H1 (cell line): Measurements from ENCODE around the gene MPV17L2. TPM values are rescaled to one million over a fixed set of nuclear protein-coding genes. Genes with fewer than 3 reads are reported as not detected.

Experiments used
- CTCF ChIA-PET: fragments of 300-600 bp; sonication (Branson Sonifier 250); formaldehyde crosslinking; loops from one replicate; lab custom pipeline; 2021; ENCODE audit not compliant: partially characterized antibody; lab: Charles Lee
- POLR2A ChIA-PET: fragments of 300-600 bp; sonication (Branson Sonifier 250); formaldehyde crosslinking; loops from one replicate; lab custom pipeline; 2021; ENCODE audit warnings: inconsistent platforms; ENCODE audit not compliant: partially characterized antibody; lab: Charles Lee
- DNase-seq, 2 experiments: peaks; one replicate each; pipeline versions ENCODE4 v3.0.0 to v3.0.0-alpha.2; 2010 to 2022; ENCODE audit warnings: low spot score in 2 of 2, low read depth in 1 of 2, mixed read lengths in 1 of 2
- FAIRE-seq: peaks from 2 replicates; lab custom pipeline; 2011; peaks lifted over from hg19 to GRCh38; lab: Jason Lieb, UNC
- H2AFZ ChIP-seq: 2 replicates; pipeline ENCODE4 v1.8.1; 2012; ENCODE audit warnings: low read length, inconsistent platforms
- H2AK5ac ChIP-seq: 2 replicates; pipeline ENCODE4 v1.6.1; 2013; ENCODE audit warnings: low read depth, low read length
- H2BK120ac ChIP-seq: replicated peaks from 2 replicates; pipeline ENCODE3; 2013; ENCODE audit warnings: low read depth, low read length, inconsistent platforms
- H2BK12ac ChIP-seq: 2 replicates; pipeline ENCODE4 v1.6.1; 2013; ENCODE audit warnings: low read depth, low read length
- H2BK15ac ChIP-seq: 2 replicates; pipeline ENCODE4 v1.6.1; 2013; ENCODE audit warnings: low read length
- H2BK20ac ChIP-seq: 2 replicates; pipeline ENCODE4 v1.6.1; 2013; ENCODE audit warnings: low read length
- H2BK5ac ChIP-seq: 2 replicates; pipeline ENCODE4 v1.6.1; 2013; ENCODE audit warnings: low read depth, low read length
- H3K14ac ChIP-seq: 2 replicates; pipeline ENCODE4 v1.6.1; 2013; ENCODE audit warnings: inconsistent platforms; ENCODE audit not compliant: insufficient read length
- H3K18ac ChIP-seq: 2 replicates; pipeline ENCODE4 v1.6.1; 2013; ENCODE audit warnings: low read length; ENCODE audit errors: extremely low read depth
- H3K23ac ChIP-seq: 2 replicates; pipeline ENCODE4 v1.6.1; 2013; ENCODE audit warnings: inconsistent platforms; ENCODE audit not compliant: insufficient read length
- H3K23me2 ChIP-seq: 2 replicates; pipeline ENCODE4 v1.6.1; 2013; ENCODE audit warnings: low read depth, low read length
- H3K27ac ChIP-seq: 2 replicates; pipeline ENCODE4 v1.6.1; 2011; ENCODE audit warnings: low read depth, low read length, inconsistent platforms
- H3K27me3 ChIP-seq, 4 experiments: replicated peaks in 1 of 4; 1 replicate in 1 of 4; 2 replicates in 3 of 4; pipeline versions ENCODE4 v1.6.1 to v1.8.1; 2011 to 2013; ENCODE audit warnings: low read length in 3 of 4, mild to moderate bottlenecking in 3 of 4, inconsistent platforms in 2 of 4, mixed read lengths in 2 of 4, moderate library complexity in 1 of 4; ENCODE audit not compliant: control insufficient read depth in 3 of 4, insufficient read depth in 3 of 4; ENCODE audit errors: extremely low read depth in 1 of 4
- H3K36me3 ChIP-seq, 4 experiments: 2 replicates each; pipeline versions ENCODE4 v1.6.1 to v1.8.1; 2011 to 2013; ENCODE audit warnings: mild to moderate bottlenecking in 4 of 4, low read length in 3 of 4, moderate library complexity in 2 of 4, control low read depth in 1 of 4, inconsistent platforms in 1 of 4; ENCODE audit not compliant: insufficient read depth in 4 of 4, control insufficient read depth in 2 of 4
- H3K4ac ChIP-seq: replicated peaks from 2 replicates; pipeline ENCODE3; 2013; ENCODE audit warnings: low read length, low read depth, mixed read lengths, inconsistent platforms; ENCODE audit not compliant: insufficient read length
- H3K4me1 ChIP-seq, 4 experiments: replicated peaks in 1 of 4; 1 replicate in 1 of 4; 2 replicates in 3 of 4; pipeline versions ENCODE4 v1.6.1 to v1.8.1; 2011 to 2013; ENCODE audit warnings: low read length in 3 of 4, inconsistent platforms in 2 of 4, mixed read lengths in 1 of 4; ENCODE audit not compliant: insufficient read depth in 4 of 4, control insufficient read depth in 3 of 4
- H3K4me2 ChIP-seq, 2 experiments: 2 replicates each; pipeline versions ENCODE4 v1.6.1 to v1.8.1; 2011 to 2013; ENCODE audit warnings: low read depth in 2 of 2, low read length in 2 of 2, control low read depth in 1 of 2, inconsistent platforms in 1 of 2, mild to moderate bottlenecking in 1 of 2; ENCODE audit not compliant: insufficient read depth in 1 of 2
- H3K4me3 ChIP-seq, 4 experiments: fragments of 200-600, 300-600 bp in 1 of 4; sonication (generic), shearing (Covaris generic), sonication (Bioruptor Twin) in 1 of 4; 2 replicates each; pipeline versions ENCODE4 v1.5.1 to v1.8.1; 2011 to 2016; ENCODE audit warnings: low read length in 4 of 4, low read depth in 3 of 4, control low read depth in 2 of 4, inconsistent platforms in 2 of 4, mild to moderate bottlenecking in 2 of 4, mixed read lengths in 1 of 4, moderate library complexity in 1 of 4; ENCODE audit not compliant: insufficient read depth in 2 of 4; ENCODE audit errors: extremely low read depth in 1 of 4
- H3K56ac ChIP-seq: replicated peaks from 2 replicates; pipeline ENCODE3; 2013; ENCODE audit warnings: low read depth, mild to moderate bottlenecking, mixed read lengths, low read length, inconsistent platforms; ENCODE audit not compliant: insufficient read length
- H3K79me1 ChIP-seq: 2 replicates; pipeline ENCODE4 v1.6.1; 2013; ENCODE audit warnings: low read depth, low read length, control low read depth
- H3K79me2 ChIP-seq, 2 experiments: 2 replicates each; pipeline versions ENCODE4 v1.6.1 to v1.8.1; 2012 to 2013; ENCODE audit warnings: low read length in 2 of 2, mild to moderate bottlenecking in 2 of 2, inconsistent platforms in 1 of 2; ENCODE audit not compliant: insufficient read depth in 2 of 2, control insufficient read depth in 1 of 2
- H3K9ac ChIP-seq, 4 experiments: replicated peaks in 1 of 4; 1 replicate in 1 of 4; 2 replicates in 3 of 4; pipeline versions ENCODE4 v1.6.1 to v1.8.1; 2011 to 2013; ENCODE audit warnings: low read depth in 3 of 4, low read length in 3 of 4, control low read depth in 2 of 4, mild to moderate bottlenecking in 2 of 4, moderate library complexity in 2 of 4, inconsistent platforms in 1 of 4; ENCODE audit errors: extremely low read depth in 1 of 4
- H3K9me3 ChIP-seq, 2 experiments: 2 replicates each; pipeline versions ENCODE4 v1.6.1 to v1.8.1; 2012 to 2013; ENCODE audit warnings: mild to moderate bottlenecking in 2 of 2, moderate library complexity in 2 of 2, control low read depth in 1 of 2, inconsistent platforms in 1 of 2, low read depth in 1 of 2, low read length in 1 of 2, mixed read lengths in 1 of 2; ENCODE audit not compliant: insufficient read depth in 2 of 2
- H4K20me1 ChIP-seq, 2 experiments: replicated peaks in 1 of 2; 2 replicates each; pipeline versions ENCODE3 to v1.8.1; 2011 to 2013; ENCODE audit warnings: inconsistent platforms in 2 of 2, low read length in 2 of 2, mild to moderate bottlenecking in 1 of 2; ENCODE audit not compliant: insufficient read depth in 2 of 2, control insufficient read depth in 1 of 2
- H4K5ac ChIP-seq: 2 replicates; pipeline ENCODE4 v1.6.1; 2013; ENCODE audit warnings: low read length, low read depth, mixed read lengths, inconsistent platforms; ENCODE audit not compliant: insufficient read length
- H4K8ac ChIP-seq: 2 replicates; pipeline ENCODE4 v1.8.0; 2013; ENCODE audit warnings: mild to moderate bottlenecking, moderate library complexity, low read length, inconsistent platforms; ENCODE audit not compliant: insufficient read depth; ENCODE audit errors: extremely low read depth
- H4K91ac ChIP-seq: replicated peaks from 2 replicates; pipeline ENCODE3; 2013; ENCODE audit warnings: low read length, mixed read lengths, inconsistent platforms; ENCODE audit not compliant: insufficient read length
- BCL11A ChIP-seq, 2 experiments: IDR thresholded peaks; one replicate each; pipeline ENCODE4 v1.6.1; 2011; ENCODE audit warnings: low read depth in 2 of 2, low read length in 2 of 2, mild to moderate bottlenecking in 2 of 2
- CREB1 ChIP-seq: IDR thresholded peaks from 2 replicates; pipeline ENCODE4 v1.6.1; 2012; ENCODE audit warnings: inconsistent platforms
- GTF2F1 ChIP-seq: IDR thresholded peaks from 2 replicates; pipeline ENCODE4 v1.6.1; 2012; ENCODE audit warnings: low read depth, low read length, improper control_type of control experiment, borderline replicate concordance
- KDM5A ChIP-seq: fragments of 200-600 bp; IDR thresholded peaks from 2 replicates; pipeline ENCODE4 v1.7.1; 2012; ENCODE audit warnings: mild to moderate bottlenecking, low read length, inconsistent platforms, mixed read lengths
- POLR2AphosphoS5 ChIP-seq: IDR thresholded peaks from 2 replicates; pipeline ENCODE4 v1.6.1; 2011; ENCODE audit warnings: low read depth, low read length
- SIN3A ChIP-seq, 2 experiments: IDR thresholded peaks in 1 of 2; conservative IDR thresholded peaks in 1 of 2; 2 replicates each; pipeline ENCODE4 v1.6.1; 2011 to 2012; ENCODE audit warnings: low read length in 2 of 2, improper control_type of control experiment in 1 of 2, low read depth in 1 of 2, mild to moderate bottlenecking in 1 of 2
- SP4 ChIP-seq: IDR thresholded peaks from 2 replicates; pipeline ENCODE4 v1.6.1; 2012; ENCODE audit warnings: low read length, inconsistent platforms
- WGBS, 2 experiments: shearing (Covaris generic) in 1 of 2; methylation state at CpG; one replicate each; pipeline versions ENCODE4 v1.1.6 to v1.1.7; 2013 to 2015; ENCODE audit warnings: low lambda C conversion rate in 2 of 2, mixed read lengths in 2 of 2, inconsistent platforms in 1 of 2, low coverage in 1 of 2, missing lambda C conversion rate in 1 of 2; ENCODE audit not compliant: insufficient replicate concordance in 2 of 2, insufficient coverage in 1 of 2, insufficient read length in 1 of 2; ENCODE audit errors: extremely low coverage in 1 of 2, missing lambda C conversion rate in 1 of 2; 5-methylcytosine and 5-hydroxymethylcytosine counted together
- polyA plus RNA-seq, 7 experiments: library from polyadenylated mRNA; depleted of rRNA in 3 of 7; stranded (reverse) in 5 of 7; unstranded in 2 of 7; fragments of >200 nt in 5 of 7; fragments of 200-250 nt in 2 of 7; gene quantifications; 1 replicate in 5 of 7; 2 replicates in 1 of 7; 4 replicates in 1 of 7; pipeline versions ENCODE4 v1.2.1 to v1.2.3, GENCODE V29; 2011 to 2013; ENCODE audit warnings: missing spikeins in 2 of 7, mixed read lengths in 2 of 7
- total RNA-seq: library from RNA; stranded (reverse); fragmentation: NEBNext Ultra II Directional; extraction: Animal tissue kit (Norgen Biotek cat#: 25700); gene quantifications from 2 replicates; pipeline ENCODE4 v1.2.1, GENCODE V29; 2021
- TF ChIP-seq, protein P1 (sequence below), 3 experiments: IDR thresholded peaks; 1 replicate in 2 of 3; 2 replicates in 1 of 3; pipeline versions ENCODE4 v1.5.1 to v1.6.1; 2011; ENCODE audit warnings: low read length in 3 of 3, mild to moderate bottlenecking in 3 of 3, inconsistent platforms in 2 of 3, low read depth in 1 of 3, moderate library complexity in 1 of 3; ENCODE audit not compliant: insufficient read depth in 1 of 3; ENCODE audit errors: control extremely low read depth in 1 of 3

MPV17L2 gene
- total and polyA plus RNA-seq, 2 of the 8 experiments (the other 6 are each of a cell fraction or from before 2014, with no cell fraction given) = 24.2 to 82.6 TPM

DNA sequence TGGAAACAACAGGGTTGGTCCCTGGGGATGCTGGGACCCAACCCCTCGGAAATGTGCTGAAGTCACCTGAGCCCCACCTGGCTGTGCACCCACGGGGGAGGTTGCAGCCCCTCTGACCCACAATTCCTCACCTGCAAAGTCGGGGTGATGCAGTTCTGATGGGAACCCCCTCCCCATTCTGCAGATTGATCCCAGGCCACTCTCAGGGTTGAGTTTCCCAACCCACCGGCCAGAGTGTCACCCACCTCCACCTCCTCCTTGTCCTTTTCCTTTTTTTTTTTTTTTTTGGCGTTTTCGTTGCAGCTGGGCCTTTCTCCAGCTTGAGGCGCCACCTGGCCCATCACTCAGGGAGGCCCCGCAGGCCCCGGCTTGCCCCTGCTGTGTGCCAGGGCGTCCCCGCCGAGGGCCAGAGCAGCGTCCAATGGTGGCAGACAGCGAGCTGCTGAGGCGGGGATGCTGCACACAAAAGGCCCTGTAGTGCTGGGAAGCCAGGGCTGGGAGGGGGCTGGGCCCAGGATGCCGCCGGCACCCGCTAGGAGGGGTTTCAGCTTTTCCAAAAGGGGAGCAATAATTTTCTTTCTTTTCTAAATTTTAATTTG lies 35.5 kb upstream of the MPV17L2 start:
- no peaks in the 10 kb centered on the region for H3K9me3 ChIP-seq
- no peak overlapping the region for H3K23ac ChIP-seq
- H4K91ac ChIP-seq = no peak overlapping the region
- no peak overlapping the region for H3K14ac ChIP-seq
- peak overlapping the region; percentile 60; the same call in 1 of the 2 replicates for H3K18ac ChIP-seq
- no peak overlapping the region for H2AK5ac ChIP-seq
- peak overlapping the region in 1 of 2 experiments; percentile 27; a peak in 2 of 4 replicates for H3K4me2 ChIP-seq
- peaks cover 4% of the 10 kb centered on the region; the same call in 1 of the 2 replicates for H3K79me1 ChIP-seq
- WGBS, 2 experiments = 55% methylated on average over 14 of the region's 18 CpGs; no CpG with 5 or more reads in 1 of the 2 experiments
- peaks cover 0 to 15% (median 11%) of the 10 kb centered on the region in 4 experiments; a peak in 6 of 7 replicates for H3K4me1 ChIP-seq
- H3K9ac ChIP-seq = no peak overlapping the region
- POLR2A ChIA-PET = interaction anchor here (1.2 to 1.4 kb wide), 3 partner anchors 15 to 124 kb away, joined by 3 read pairs; partner anchors contain the start of gene JUND
- H2BK5ac ChIP-seq = peak overlapping the region; percentile 83; the same call in 1 of the 2 replicates
- H2BK120ac ChIP-seq = no peak overlapping the region
- peak in 1 of 2 experiments; percentile 62 for DNase-seq
- no peak for FAIRE-seq
- no peak overlapping the region for H2BK20ac ChIP-seq
- H2BK15ac ChIP-seq = no peak overlapping the region
- no peaks in the 10 kb centered on the region; a peak in 1 of 4 replicates for H3K79me2 ChIP-seq
- H2BK12ac ChIP-seq = no peak overlapping the region
- TF ChIP-seq POLR2AphosphoS5 = no peak
- no peak for TF ChIP-seq CREB1
- no peak for TF ChIP-seq KDM5A
- TF ChIP-seq, protein P1, sequence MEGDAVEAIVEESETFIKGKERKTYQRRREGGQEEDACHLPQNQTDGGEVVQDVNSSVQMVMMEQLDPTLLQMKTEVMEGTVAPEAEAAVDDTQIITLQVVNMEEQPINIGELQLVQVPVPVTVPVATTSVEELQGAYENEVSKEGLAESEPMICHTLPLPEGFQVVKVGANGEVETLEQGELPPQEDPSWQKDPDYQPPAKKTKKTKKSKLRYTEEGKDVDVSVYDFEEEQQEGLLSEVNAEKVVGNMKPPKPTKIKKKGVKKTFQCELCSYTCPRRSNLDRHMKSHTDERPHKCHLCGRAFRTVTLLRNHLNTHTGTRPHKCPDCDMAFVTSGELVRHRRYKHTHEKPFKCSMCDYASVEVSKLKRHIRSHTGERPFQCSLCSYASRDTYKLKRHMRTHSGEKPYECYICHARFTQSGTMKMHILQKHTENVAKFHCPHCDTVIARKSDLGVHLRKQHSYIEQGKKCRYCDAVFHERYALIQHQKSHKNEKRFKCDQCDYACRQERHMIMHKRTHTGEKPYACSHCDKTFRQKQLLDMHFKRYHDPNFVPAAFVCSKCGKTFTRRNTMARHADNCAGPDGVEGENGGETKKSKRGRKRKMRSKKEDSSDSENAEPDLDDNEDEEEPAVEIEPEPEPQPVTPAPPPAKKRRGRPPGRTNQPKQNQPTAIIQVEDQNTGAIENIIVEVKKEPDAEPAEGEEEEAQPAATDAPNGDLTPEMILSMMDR (IDR thresholded peaks at IDR 0.05; ENCODE audit: control extremely low read depth in 1 of 3, insufficient read depth in 1 of 3, low read depth in 1 of 3, low read length in 3 of 3) = 0 out of 4 replicates have a peak, but pooled peaks of 1 of the 3 experiments have one; percentile 1
- TF ChIP-seq BCL11A (IDR thresholded peaks at IDR 0.05; ENCODE audit: low read depth in 2 of 2, low read length in 2 of 2) = no peak
- no peak for TF ChIP-seq GTF2F1
- TF ChIP-seq SP4 = no peak
- TF ChIP-seq SIN3A (conservative IDR thresholded peaks at IDR 0.05 in 1 of 2, IDR thresholded peaks at IDR 0.05 in 1 of 2; ENCODE audit: low read depth in 1 of 2, low read length in 2 of 2) = no peak
- TF ChIP-seq, all 59 proteins: peak for 1
- Histone ChIP-seq H3K4ac (no peak overlapping the region), H3K23me2 (peaks cover 13% of the 10 kb centered on the region), H4K8ac (peak overlapping the region; percentile 22), H4K5ac (no peak overlapping the region), H3K56ac (no peak overlapping the region), H4K20me1 (peaks cover 4 to 22% of the 10 kb centered on the region in 2 experiments), H2AFZ (no peak overlapping the region), H3K4me3 (no peak overlapping the region), H3K36me3 (peaks cover 0 to 16% (median 8%) of the 10 kb centered on the region in 4 experiments; a peak in 2 of 8 replicates), H3K27ac (0 out of 2 replicates have a peak overlapping the region, but pooled peaks have one; percentile 9), H3K27me3 (no peaks in the 10 kb centered on the region)
- CTCF ChIA-PET = interaction anchor here (0.6 to 1.2 kb wide), 4 partner anchors 13 to 247 kb away, joined by 3 to 5 read pairs (median 3); no protein-coding TSS in a partner anchor
